ENCODE results near the gene THSD4. TPM values are rescaled to one million over a fixed set of nuclear protein-coding genes. Genes with fewer than 3 reads are reported as not detected.
A peak's percentile ranks its signal among the peaks of the same experiment; 100 is the strongest.

THSD4 gene
- total RNA-seq, 4 donors from 2014 or later, result 39.4 to 232 (median 127) TPM

DNA sequence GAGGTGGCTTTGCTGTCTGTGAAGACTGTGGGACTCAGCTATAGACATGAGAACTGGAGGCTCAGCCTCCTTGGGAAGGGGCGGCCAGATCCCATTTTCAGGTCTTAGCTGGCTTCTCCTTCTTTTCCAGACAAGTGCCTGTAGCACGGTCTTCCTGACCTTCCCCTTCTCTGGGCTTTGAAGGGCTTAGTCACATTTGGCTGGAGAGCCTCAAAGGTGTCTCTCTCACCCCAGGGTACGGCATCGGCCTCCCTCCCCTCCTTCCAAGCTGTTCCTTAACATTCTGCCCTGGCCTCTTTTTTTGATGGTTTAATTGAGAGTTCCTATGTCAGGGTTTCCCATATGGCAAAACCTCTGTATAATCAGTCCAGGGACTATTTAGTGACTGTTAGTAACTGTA, 242.7 kb downstream of the THSD4 start:
- Histone ChIP-seq H3K27me3 (no peaks in the 10 kb centered on the region), H3K9me3 (no peaks in the 10 kb centered on the region), H3K4me3 (no peak overlapping the region), H3K4me1 (peaks cover 12 to 54% (median 35%) of the 10 kb centered on the region in 3 donors), H3K36me3 (no peaks in the 10 kb centered on the region), H3K27ac (peak overlapping the region in 3 of 4 donors; percentile 19 to 68 (median 47))
- DNase-seq, result no peak
- TF ChIP-seq POLR2A (IDR thresholded peaks at IDR 0.05), result no peak
- TF ChIP-seq, protein P1, sequence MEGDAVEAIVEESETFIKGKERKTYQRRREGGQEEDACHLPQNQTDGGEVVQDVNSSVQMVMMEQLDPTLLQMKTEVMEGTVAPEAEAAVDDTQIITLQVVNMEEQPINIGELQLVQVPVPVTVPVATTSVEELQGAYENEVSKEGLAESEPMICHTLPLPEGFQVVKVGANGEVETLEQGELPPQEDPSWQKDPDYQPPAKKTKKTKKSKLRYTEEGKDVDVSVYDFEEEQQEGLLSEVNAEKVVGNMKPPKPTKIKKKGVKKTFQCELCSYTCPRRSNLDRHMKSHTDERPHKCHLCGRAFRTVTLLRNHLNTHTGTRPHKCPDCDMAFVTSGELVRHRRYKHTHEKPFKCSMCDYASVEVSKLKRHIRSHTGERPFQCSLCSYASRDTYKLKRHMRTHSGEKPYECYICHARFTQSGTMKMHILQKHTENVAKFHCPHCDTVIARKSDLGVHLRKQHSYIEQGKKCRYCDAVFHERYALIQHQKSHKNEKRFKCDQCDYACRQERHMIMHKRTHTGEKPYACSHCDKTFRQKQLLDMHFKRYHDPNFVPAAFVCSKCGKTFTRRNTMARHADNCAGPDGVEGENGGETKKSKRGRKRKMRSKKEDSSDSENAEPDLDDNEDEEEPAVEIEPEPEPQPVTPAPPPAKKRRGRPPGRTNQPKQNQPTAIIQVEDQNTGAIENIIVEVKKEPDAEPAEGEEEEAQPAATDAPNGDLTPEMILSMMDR (IDR thresholded peaks at IDR 0.05), result no peak
- intact Hi-C loops (cut with DNase I), result no loop called here
- WGBS, 2 donors, result 81 to 84% methylated on average over 4 of the region's 4 CpGs

DNA sequence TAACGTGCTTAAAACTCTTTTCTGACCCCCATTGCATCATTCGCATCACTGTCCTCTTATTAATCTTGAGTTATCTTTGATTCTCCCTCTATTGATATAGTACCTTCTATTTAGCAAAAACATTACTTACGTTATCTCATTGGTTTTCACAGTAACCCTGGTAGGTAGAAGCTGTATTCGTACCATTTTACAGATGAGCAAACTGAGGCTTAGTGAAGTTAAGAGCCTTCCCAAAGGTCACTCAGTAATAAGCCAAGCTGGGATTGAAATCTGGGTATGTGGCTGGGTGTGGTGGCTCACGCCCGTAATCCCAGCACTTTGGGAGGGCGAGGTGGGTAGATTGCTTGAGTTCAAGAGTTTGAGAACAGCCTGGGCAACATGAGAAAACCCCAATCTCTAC, 244.0 kb downstream of the THSD4 start:
- no peak overlapping the region for H3K27ac ChIP-seq
- H3K36me3 ChIP-seq, result no peaks in the 10 kb centered on the region
- DNase-seq, result no peak
- TF ChIP-seq, protein P1 (IDR thresholded peaks at IDR 0.05), result no peak
- TF ChIP-seq POLR2A (IDR thresholded peaks at IDR 0.05), result no peak
- no peak overlapping the region for H3K4me3 ChIP-seq
- intact Hi-C loops (cut with DNase I), result no loop called here
- H3K4me1 ChIP-seq, result peaks cover 12 to 47% (median 29%) of the 10 kb centered on the region in 3 donors
- H3K27me3 ChIP-seq, result no peaks in the 10 kb centered on the region
- WGBS, 2 donors, result 75 to 93% methylated on average over 7 of the region's 7 CpGs
- no peaks in the 10 kb centered on the region for H3K9me3 ChIP-seq

DNA sequence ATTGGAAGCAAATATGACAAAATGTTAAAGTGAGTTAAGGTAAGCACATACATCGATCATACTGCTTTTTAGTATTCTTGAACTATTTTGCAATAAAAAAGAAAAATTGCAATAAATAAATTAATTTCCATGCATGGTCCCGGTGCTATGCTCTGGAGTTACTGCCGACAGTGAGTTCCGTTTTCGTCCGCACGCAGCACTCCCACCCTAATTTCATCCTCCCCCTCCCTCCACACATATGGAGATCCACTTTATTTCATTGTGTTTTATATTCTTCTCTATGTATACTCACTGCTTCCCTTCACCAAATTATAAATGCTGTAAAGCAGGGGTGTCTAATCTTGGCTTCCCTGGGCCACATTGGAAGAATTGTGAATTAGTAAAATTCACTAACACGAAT, 247.3 kb downstream of the THSD4 start:
- WGBS, 2 donors, result 85 to 96% methylated on average over 8 of the region's 8 CpGs
- Histone ChIP-seq H3K36me3 (no peaks in the 10 kb centered on the region), H3K27me3 (no peaks in the 10 kb centered on the region), H3K9me3 (no peaks in the 10 kb centered on the region), H3K4me1 (peaks cover 1 to 18% (median 4%) of the 10 kb centered on the region in 3 donors), H3K4me3 (no peak overlapping the region), H3K27ac (no peak overlapping the region)
- intact Hi-C loops (cut with DNase I), result no loop called here
- no peak for DNase-seq
- TF ChIP-seq, protein P1 (IDR thresholded peaks at IDR 0.05), result no peak
- TF ChIP-seq POLR2A (IDR thresholded peaks at IDR 0.05), result no peak

DNA sequence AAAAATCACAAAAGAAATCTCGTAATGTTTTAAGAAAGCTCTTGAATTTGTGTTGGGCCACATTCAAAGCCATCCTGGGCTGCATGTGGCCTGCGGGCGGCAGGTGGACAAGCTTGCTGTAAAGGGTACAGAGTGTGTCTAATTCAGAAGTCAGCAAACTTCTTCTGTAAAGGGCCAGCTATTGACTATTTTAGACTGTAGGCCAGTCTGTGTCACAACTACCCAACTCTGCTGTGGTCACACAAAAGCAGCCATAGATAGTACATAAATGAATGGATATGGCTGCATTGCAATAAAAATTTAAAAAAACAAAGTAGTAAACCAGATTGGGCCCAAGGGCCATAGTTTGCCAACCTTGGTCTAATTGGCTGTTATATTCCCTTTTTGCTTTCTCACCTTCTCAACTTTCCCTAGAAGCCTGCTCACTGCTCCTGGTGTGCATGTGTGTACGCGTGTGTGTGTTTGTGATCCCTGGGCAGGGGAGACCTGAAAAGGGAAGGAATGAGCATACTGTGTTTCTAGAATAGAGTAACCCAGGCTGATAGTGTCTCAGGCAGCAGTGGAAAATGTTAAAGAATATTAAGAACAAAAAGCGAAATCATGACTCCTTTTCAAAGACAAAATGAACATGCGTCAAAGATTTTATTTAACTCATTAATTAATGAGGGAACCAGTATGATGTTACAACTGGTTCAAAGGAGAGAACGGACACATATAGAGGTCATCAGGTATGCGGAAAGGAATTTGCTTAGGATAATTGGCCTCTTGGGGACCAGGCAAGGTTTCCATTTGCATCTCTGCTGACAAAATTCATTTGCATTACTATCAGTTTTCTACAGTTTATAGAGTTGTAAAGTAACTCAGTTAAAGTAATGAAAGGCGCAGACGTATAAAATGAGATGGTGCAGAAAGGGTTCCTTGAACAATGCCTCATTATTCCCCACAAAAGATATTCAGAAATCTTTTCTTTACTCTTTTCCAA, 248.0 kb downstream of the THSD4 start:
- Histone ChIP-seq H3K4me3 (no peak overlapping the region), H3K27ac (no peak overlapping the region), H3K36me3 (no peaks in the 10 kb centered on the region), H3K4me1 (peaks cover 0 to 11% (median 0%) of the 10 kb centered on the region in 3 donors), H3K27me3 (no peaks in the 10 kb centered on the region), H3K9me3 (no peaks in the 10 kb centered on the region)
- WGBS, 2 donors, result 87 to 91% methylated on average over 11 of the region's 11 CpGs
- no peak for DNase-seq
- intact Hi-C loops (cut with DNase I), result no loop called here
- TF ChIP-seq, protein P1 (IDR thresholded peaks at IDR 0.05), result no peak
- no peak for TF ChIP-seq POLR2A (IDR thresholded peaks at IDR 0.05)

DNA sequence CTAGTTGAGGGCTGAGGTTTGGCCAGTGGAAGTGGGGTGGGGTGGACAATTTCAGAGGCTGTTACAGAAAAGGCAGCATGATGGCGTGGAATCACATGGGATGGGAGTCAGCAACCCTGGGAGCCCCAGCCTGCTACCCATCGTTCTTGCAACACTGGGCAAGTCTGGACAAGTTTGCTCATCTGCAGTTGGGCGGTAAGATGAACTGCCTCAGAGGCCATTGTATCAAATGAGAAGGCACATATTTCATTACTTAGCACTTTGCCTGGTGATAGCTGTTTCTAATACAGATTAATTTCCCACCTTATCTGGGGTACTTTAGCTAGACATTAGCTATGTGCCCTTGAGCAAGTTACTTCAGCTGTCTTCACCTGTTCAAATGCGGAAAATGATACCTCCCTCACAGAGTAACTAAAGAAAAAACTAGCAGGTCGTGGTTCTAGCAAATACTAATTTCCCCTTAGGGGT, 248.9 kb downstream of the THSD4 start:
- Histone ChIP-seq H3K4me3 (no peak overlapping the region), H3K9me3 (no peaks in the 10 kb centered on the region), H3K36me3 (no peaks in the 10 kb centered on the region), H3K27me3 (no peaks in the 10 kb centered on the region), H3K4me1 (peaks cover 0 to 9% (median 0%) of the 10 kb centered on the region in 3 donors), H3K27ac (peak overlapping the region in 1 of 4 donors; percentile 11)
- no peak for TF ChIP-seq POLR2A (IDR thresholded peaks at IDR 0.05)
- TF ChIP-seq, protein P1 (IDR thresholded peaks at IDR 0.05), result no peak
- intact Hi-C loops (cut with DNase I), result no loop called here
- DNase-seq, result no peak
- WGBS, 2 donors, result 50 to 65% methylated on average over 5 of the region's 5 CpGs
